Gastrocnemius medialis (tissue), 4 donors: Measurements from ENCODE around the gene FAH. TPM values are rescaled to one million over a fixed set of nuclear protein-coding genes. Genes with fewer than 3 reads are reported as not detected.
A peak's percentile ranks its signal among the peaks of the same experiment; 100 is the strongest.

ENCODE experiments used
- ATAC-seq, 2 donors: fragments of 150-250 bp; one replicate each; pipeline ENCODE4 v1.9.1; 2016
- DNase-seq, 2 donors: peaks; one replicate each; pipeline ENCODE4 v3.0.0-alpha.2; 2019
- H3K27ac ChIP-seq, 4 donors: fragments of 200-600 bp; sonication (generic); 1 replicate in 1 of 4; 2 replicates in 3 of 4; pipeline ENCODE4 v1.5.1; 2016 to 2018; ENCODE audit warnings: mild to moderate bottlenecking in 2 of 4, moderate library complexity in 1 of 4
- H3K27me3 ChIP-seq, 3 donors: fragments of 200-600 bp; sonication (generic) in 2 of 3; 1 replicate in 1 of 3; 2 replicates in 2 of 3; pipeline versions ENCODE4 v1.5.1 to v1.6.0; 2016 to 2019; ENCODE audit warnings: mild to moderate bottlenecking in 1 of 3, moderate library complexity in 1 of 3
- H3K36me3 ChIP-seq, 2 donors: fragments of 200-600 bp; sonication (generic) in 1 of 2; one replicate each; pipeline ENCODE4 v1.5.1; 2017 to 2018
- H3K4me1 ChIP-seq, 2 donors: fragments of 200-600 bp; sonication (generic) in 1 of 2; one replicate each; pipeline ENCODE4 v1.5.1; 2016 to 2017; ENCODE audit warnings: mild to moderate bottlenecking in 2 of 2
- H3K4me3 ChIP-seq, 4 donors: fragments of 200-600 bp; sonication (generic) in 3 of 4; 1 replicate in 1 of 4; 2 replicates in 3 of 4; pipeline ENCODE4 v1.5.1; 2016 to 2019; ENCODE audit warnings: mild to moderate bottlenecking in 2 of 4
- H3K9me3 ChIP-seq, 3 donors: fragments of 200-600 bp; sonication (generic) in 2 of 3; 1 replicate in 1 of 3; 2 replicates in 2 of 3; pipeline ENCODE4 v1.5.1; 2016 to 2019
- CTCF ChIP-seq, 5 experiments: fragments of 450-650 bp in 3 of 5; fragments of 200-600 bp in 2 of 5; sonication (generic) in 2 of 5; IDR thresholded peaks in 4 of 5; conservative IDR thresholded peaks in 1 of 5; 1 replicate in 4 of 5; 2 replicates in 1 of 5; pipeline ENCODE4 v1.5.1; 2016 to 2019; ENCODE audit warnings: antibody characterized with exemption in 5 of 5, mild to moderate bottlenecking in 3 of 5, moderate library complexity in 3 of 5
- POLR2A ChIP-seq, 2 donors: fragments of 450-650 bp; IDR thresholded peaks; one replicate each; pipeline ENCODE4 v1.6.1; 2017; ENCODE audit warnings: antibody characterized with exemption in 2 of 2, mild to moderate bottlenecking in 2 of 2, moderate library complexity in 2 of 2
- in situ Hi-C, 4 donors: fragments of 200-750 bp; cut with MboI; loops; one replicate each; pipeline versions ENCODE4 v1.15.0 to v1.8.0; 2017; ENCODE audit warnings: low sequenced_read_pairs in 4 of 4
- intact Hi-C: fragments of 100-400 bp; cut with DNase I; formaldehyde crosslinking; loops from one replicate; pipeline ENCODE4 v1.15.1; 2023; ENCODE audit warnings: low total_unique reads
- total RNA-seq, 4 donors: library from RNA; depleted of rRNA; stranded (reverse); fragments of >200 nt; gene quantifications; one replicate each; pipeline versions ENCODE4 v1.1.0 to v1.2.3, GENCODE V29; 2016

The FAH gene
- total RNA-seq, 4 donors from 2014 or later = 7.7 to 16.7 (median 12.3) TPM

GRCh38 chr15:80233581-80233980 is 80.8 kb downstream of the FAH start:
- H3K4me3 ChIP-seq = no peak overlapping the region
- in situ Hi-C loops = no loop called here
- H3K27me3 ChIP-seq = no peaks in the 10 kb centered on the region
- intact Hi-C loops = no loop called here
- no peak for ATAC-seq
- H3K4me1 ChIP-seq = no peaks in the 10 kb centered on the region
- no peaks in the 10 kb centered on the region for H3K36me3 ChIP-seq
- H3K9me3 ChIP-seq = no peaks in the 10 kb centered on the region
- no peak for DNase-seq
- TF ChIP-seq CTCF (IDR thresholded peaks at IDR 0.05 in 4 of 5, conservative IDR thresholded peaks at IDR 0.05 in 1 of 5) (no peak), POLR2A (IDR thresholded peaks at IDR 0.05) (no peak)
- no peak overlapping the region for H3K27ac ChIP-seq

- Histone ChIP-seq H3K27ac (no peak overlapping the region), H3K9me3 (no peaks in the 10 kb centered on the region), H3K4me3 (no peak overlapping the region), H3K36me3 (no peaks in the 10 kb centered on the region), H3K4me1 (no peaks in the 10 kb centered on the region), H3K27me3 (peaks cover 0 to 6% (median 0%) of the 10 kb centered on the region in 3 donors)
- in situ Hi-C loops = no loop called here
- intact Hi-C loops = no loop called here
- DNase-seq (no peak), ATAC-seq (no peak)
- TF ChIP-seq POLR2A (IDR thresholded peaks at IDR 0.05) = no peak
- peak in 4 of 5 experiments; percentile 19 to 45 (median 32) for TF ChIP-seq CTCF (IDR thresholded peaks at IDR 0.05 in 4 of 5, conservative IDR thresholded peaks at IDR 0.05 in 1 of 5)
Measured at GRCh38 chr15:80234883-80235282, 82.1 kb downstream of the FAH start.

Other genes with a start within 250 kb of the FAH start
- 1 to 10 TPM in 1 of 4 donors, not detected in 3; 3.8 TPM for gene BCL2A1, start 181.8 kb upstream of the FAH start, total RNA-seq
- gene ZFAND6, start 93.3 kb upstream of the FAH start, total RNA-seq = 100 to 1,000 TPM in 3 of 4 donors, 10 to 100 TPM in 1; 95.4 to 196 (median 146) TPM
- gene CTXND1, start 99.2 kb downstream of the FAH start, total RNA-seq = under 1 TPM in 2 of 4 donors, not detected in 2; 0.03 to 0.07 TPM